Coronary artery (tissue), 2 donors: Measurements from ENCODE around the gene PAX5.

Experiments used
- DNase-seq: peaks from one replicate; pipeline ENCODE4 v3.0.0-alpha.2; 2017; ENCODE audit warnings: low spot score
- H3K27ac ChIP-seq, 2 donors: fragments of 200-600 bp; sonication (generic); one replicate each; pipeline ENCODE4 v1.5.1; 2016 to 2019
- H3K4me3 ChIP-seq: fragments of 200-600 bp; sonication (generic); 2 replicates; pipeline ENCODE4 v1.5.1; 2016; ENCODE audit warnings: mild to moderate bottlenecking, moderate library complexity
- TF ChIP-seq, protein P1 (sequence below): fragments of 200-600 bp; sonication (generic); IDR thresholded peaks from one replicate; pipeline ENCODE4 v1.5.1; 2019; ENCODE audit warnings: antibody characterized with exemption

The PAX5 gene

DNA sequence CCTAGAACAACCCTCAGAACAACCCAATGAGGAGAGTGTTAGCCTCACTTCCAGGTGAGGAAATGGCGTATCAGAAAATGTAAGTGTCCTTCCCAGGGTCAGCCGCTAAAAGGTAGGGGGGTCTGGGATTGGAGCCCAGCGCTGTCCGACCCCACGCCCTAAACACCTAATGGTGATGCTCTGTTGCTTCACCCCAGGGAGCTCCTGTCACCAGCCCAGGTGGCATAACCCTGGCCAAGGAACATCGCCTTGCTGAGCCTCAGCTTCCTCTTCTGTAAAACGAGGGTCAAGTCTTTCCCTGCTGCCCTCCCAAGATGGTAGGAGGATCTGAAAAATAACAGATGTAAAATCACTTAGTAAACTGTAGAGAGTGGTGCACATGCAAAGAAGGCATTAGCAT, 132.5 kb downstream of the PAX5 start:
- H3K4me3 ChIP-seq, result no peak overlapping the region
- no peak overlapping the region for H3K27ac ChIP-seq
- DNase-seq, result no peak
- TF ChIP-seq, protein P1, sequence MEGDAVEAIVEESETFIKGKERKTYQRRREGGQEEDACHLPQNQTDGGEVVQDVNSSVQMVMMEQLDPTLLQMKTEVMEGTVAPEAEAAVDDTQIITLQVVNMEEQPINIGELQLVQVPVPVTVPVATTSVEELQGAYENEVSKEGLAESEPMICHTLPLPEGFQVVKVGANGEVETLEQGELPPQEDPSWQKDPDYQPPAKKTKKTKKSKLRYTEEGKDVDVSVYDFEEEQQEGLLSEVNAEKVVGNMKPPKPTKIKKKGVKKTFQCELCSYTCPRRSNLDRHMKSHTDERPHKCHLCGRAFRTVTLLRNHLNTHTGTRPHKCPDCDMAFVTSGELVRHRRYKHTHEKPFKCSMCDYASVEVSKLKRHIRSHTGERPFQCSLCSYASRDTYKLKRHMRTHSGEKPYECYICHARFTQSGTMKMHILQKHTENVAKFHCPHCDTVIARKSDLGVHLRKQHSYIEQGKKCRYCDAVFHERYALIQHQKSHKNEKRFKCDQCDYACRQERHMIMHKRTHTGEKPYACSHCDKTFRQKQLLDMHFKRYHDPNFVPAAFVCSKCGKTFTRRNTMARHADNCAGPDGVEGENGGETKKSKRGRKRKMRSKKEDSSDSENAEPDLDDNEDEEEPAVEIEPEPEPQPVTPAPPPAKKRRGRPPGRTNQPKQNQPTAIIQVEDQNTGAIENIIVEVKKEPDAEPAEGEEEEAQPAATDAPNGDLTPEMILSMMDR, result no peak

DNA sequence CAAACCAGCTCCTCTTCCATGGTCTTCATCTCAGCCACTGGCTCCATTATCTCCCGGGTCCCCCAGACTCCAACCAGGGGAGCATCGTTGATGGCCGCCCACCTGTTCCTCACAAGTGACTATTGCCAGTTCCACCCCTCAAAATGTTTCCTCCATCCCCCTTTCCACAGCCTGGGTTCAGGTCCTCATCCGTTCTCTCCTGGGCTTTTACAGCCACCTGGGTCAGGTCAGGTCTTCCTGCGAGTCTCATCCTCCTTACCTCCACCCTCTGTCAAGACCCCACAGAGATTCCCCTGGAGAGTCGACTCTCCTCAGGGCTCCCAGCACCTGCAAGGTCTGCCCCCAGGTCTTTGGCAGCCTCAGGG, 133.2 kb downstream of the PAX5 start:
- no peak overlapping the region for H3K4me3 ChIP-seq
- DNase-seq, result peak; percentile 35
- H3K27ac ChIP-seq, result no peak overlapping the region
- TF ChIP-seq, protein P1, result no peak

DNA sequence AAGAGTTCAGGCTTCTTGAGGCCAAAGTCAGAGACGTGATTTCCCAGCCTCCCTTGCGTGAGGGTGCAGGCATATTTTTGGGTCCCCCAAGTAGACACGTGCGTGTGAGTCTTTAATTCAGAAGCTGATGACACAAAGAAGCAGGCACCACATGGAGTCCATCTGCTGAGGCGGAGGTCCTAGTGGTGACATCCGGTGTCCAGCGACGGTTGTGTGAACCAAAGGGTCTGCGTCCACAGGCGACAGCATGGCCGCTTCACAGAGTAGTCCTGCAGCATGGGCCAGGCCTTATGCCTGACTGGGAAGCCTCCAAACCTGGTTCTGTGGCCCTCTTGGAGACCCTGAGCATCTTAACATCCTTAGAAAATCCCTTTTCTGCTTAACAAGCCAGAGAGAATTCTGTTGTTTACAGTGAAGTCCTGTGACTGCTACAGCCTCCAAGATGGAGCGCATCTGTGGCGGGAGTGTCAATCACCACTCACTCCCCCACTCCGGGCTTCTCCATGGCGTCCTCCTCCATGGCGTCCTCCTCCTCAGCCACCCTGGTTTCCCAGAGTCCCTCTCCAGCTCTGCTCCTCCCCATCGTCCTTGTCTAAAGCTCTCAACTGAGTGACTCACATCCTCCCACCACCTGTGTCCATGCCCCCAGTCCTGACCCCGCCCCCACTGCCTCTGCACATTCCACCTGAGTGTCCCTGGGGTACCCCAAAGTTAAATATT, 133.8 kb downstream of the PAX5 start:
- peak; percentile 53 for DNase-seq
- TF ChIP-seq, protein P1, result no peak
- Histone ChIP-seq H3K4me3 (no peak overlapping the region), H3K27ac (no peak overlapping the region)

DNA sequence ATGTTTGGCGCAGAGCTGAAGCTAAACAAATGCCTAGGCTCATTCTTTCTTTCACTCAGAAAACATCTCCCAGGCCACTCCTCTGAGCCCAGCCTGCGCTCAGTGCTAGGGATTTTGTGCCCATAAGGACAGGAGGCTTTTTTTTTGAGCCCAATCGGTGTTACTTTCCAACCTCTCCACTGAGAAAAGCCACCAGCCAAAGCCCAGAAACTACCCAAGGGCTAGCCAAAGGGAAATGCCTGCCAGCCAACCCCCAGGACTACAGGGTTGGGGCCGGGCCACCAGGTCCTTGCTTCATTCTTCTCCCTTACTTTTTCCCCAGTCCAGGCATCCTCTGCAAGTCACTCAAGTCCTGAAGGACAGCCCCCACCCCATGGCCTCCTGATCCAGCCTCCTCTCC, 134.7 kb downstream of the PAX5 start:
- Histone ChIP-seq H3K4me3 (no peak overlapping the region), H3K27ac (no peak overlapping the region)
- TF ChIP-seq, protein P1, result no peak
- DNase-seq, result peak; percentile 56

DNA sequence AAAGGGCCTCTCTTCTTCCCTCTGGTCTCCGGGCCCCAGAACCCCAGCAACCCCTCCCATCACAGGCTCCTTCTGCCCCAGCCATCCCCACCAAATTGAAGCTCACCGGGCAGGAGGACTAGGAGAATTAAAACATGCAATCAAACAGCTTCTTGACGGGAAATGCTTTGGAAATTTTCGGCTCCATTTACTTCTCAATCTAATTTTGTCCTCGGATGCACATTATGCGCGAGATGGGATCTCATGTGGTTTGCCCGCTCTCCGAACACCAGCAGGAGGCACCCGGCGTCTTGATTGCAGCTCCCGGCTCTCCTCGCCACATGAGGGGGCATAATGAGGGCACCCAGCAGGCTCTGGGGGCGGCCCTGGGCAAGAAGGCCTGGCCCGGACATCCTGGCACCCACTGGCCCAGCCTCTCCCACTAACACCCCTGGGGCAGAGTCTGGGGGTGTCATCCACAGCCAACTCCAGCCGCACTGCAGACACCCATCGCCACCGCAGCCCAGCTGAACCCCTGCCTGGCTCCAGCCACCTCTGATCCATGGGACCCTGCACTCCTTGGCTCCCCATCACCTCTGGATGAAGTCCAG, 135.5 kb downstream of the PAX5 start:
- TF ChIP-seq, protein P1, result no peak
- Histone ChIP-seq H3K27ac (no peak overlapping the region), H3K4me3 (no peak overlapping the region)
- peak; percentile 64 for DNase-seq

DNA sequence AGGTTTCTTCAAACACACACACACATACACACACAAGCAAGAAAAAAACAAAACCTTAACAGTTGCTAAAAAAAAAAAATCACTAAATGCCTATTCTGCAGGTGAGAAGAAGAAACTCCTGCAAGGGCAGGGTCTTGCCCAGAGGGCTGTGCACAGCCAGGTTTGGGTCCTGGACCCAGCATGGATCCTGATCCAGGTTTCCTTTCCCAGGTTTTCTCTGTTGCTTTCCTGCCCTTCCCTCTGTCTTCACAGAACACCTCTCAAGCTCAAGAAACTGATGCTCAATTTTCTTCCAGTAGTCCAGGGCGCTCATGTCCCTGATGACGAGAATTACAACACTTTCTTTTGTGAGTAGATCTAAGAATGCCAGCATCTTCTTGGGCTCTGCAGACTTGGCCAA, 136.6 kb downstream of the PAX5 start:
- Histone ChIP-seq H3K27ac (no peak overlapping the region), H3K4me3 (no peak overlapping the region)
- no peak for DNase-seq
- TF ChIP-seq, protein P1, result no peak

DNA sequence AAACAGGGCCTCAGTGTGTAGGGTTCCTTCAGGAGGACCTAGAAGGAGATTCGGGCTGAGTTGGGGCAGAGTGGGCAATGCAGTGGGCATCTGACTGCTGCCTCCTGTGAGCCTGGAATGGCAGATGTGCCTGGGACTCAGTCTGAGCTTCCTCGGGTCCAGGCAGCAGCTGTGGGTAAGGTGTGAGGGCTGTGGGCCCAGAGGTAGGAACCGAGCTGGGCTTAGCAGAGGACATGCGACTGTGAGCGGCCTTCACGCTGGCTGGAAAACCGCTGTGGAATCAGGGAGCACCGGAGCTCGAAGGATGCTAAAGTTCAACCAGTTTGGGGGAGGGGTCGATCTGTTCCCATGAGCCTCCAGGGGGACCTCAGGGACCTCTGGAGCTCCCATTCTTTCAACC, 137.0 kb downstream of the PAX5 start:
- TF ChIP-seq, protein P1, result no peak
- DNase-seq, result peak; percentile 22

More for the DNA sequence above, 137.0 kb downstream of the PAX5 start:
- no peak overlapping the region for H3K27ac ChIP-seq
- H3K4me3 ChIP-seq, result no peak overlapping the region
